EH (cell line): ENCODE measurements around the gene PGS1.

Experiments
- DNase-seq: peaks from one replicate; pipeline ENCODE4 v3.0.0-alpha.2; 2015; ENCODE audit warnings: low read depth

Gene PGS1

DNA sequence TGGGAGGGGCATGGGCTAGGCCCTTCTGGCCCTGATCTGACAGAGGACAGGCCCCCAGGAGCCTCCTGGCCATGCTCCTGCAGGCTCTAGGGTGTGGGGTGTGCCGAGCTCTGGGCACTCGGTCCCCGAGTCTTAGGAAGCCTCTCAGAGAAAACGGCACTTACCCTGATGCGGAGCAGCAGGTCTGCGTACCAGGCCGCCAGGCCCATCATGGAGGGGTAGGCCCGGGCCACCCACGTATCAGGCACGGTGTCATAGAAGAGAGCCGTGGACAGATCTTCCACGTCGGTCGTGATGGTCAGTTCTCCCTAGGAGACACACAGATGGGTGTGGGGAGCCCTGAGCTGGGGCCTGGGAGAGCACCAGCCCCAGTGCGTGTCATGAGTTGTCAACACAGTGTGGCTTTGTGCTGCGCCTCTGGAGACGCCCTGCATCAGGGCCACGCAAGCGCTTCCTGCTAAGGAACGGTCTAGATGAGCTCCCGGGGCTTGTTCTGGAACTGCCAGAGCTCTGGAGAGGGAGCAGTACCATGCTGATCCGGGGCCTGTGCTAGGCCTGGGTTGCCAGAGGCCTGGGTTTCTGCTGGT, 47.9 kb downstream of the PGS1 start:
- DNase-seq: no peak

DNA sequence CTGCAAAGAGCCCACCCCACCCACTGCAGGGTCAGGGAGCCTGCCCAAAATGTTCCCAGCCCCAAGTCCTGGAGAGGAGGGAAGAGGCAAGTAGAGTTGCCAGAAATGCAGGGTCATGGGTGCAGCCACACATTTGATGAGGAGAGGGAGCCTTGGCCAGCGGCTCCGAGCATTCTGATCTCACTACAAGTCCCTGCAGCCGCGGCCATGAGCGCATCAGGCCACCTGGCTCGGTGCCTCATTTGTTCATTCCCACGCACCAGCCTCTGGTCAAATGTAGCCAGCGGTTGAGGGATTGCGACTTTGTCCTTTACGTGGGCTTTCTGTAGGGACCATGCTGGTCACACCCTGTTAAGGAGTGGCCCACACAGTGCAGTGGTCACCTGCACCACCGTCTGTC, 48.7 kb downstream of the PGS1 start:
- DNase-seq: no peak

DNA sequence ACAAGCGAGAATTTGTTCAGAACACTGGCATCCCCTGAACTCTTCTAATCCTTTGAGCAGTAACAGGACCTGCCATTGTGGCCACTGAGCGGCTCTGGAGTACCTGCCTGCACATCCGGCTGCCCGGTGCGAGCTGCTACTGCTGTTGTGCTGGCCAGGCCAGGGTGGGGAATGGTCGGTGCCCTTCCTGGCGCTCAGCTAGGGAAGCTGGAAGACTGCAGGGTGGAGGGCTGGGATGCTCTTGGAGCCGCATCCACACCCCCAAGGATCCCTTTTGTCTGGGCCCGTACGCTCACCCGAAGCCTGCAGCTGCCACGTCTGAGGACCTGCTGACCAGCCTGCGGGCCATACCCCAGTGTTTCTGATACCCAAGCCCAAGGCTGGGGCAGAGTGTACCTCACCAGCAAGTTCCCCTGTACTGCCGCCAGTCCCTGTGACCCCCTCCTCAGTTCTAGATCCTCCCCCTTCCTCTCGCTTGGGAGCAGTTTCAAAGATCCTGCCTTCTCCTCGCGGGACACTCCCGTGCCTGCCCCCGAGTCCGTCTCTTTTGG, 49.7 kb downstream of the PGS1 start:
- no peak for DNase-seq

DNA sequence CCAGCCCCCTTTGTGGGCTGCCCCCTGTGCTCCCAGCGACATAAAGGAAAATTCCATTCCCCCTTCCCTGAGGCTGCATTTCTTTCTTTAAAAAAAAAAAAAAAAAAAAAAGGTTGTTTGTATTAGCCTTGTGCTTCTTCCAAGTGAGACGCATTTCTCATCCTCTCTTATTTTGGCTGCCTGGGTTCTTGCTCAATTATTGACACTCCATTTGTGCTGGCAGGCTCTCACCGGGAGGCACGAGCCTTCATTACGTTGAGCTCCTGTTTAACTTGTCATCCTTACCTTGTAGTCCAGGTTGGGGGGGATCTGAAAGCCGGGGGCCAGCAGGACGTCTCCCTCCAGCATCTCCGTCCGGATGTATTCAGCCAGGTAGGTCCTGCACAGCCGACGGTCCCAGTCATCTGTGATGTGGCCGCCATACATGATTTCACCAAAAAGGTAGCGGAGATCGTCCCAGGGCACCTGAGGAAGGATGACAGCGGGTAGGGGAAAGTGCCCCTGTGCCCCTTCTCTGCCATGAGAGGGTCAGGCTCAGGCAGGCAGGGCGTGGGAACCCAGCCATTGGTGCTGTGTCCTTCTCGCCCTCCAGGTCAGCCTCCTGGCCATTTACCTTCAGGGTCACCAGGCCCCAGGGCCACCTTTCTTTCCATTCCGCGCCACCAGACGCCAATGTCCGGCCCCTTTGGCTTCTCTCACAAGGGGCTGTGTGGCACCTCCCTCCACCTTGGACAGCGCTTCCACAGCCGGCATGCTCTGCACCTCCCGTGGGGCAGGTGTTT, 50.6 kb downstream of the PGS1 start:
- DNase-seq: no peak

DNA sequence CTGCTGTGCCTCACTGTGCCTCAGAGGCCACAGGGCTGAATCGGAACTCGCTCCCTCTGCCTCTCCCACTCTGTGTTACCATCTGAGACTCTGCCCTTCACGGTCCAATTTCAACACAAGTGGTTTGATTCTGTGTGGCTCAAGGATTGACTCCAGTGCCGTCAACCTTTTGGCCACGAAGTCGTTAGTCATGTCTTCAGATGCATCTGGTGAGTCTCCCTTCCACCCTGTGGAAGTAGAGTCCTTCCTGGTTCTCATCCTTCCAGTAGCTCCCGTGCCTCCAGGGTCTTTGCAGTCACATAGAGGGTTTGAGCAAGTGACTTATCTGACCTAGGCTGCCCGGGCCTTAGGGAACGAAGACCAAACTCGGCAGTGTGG, 51.2 kb downstream of the PGS1 start:
- no peak for DNase-seq

DNA sequence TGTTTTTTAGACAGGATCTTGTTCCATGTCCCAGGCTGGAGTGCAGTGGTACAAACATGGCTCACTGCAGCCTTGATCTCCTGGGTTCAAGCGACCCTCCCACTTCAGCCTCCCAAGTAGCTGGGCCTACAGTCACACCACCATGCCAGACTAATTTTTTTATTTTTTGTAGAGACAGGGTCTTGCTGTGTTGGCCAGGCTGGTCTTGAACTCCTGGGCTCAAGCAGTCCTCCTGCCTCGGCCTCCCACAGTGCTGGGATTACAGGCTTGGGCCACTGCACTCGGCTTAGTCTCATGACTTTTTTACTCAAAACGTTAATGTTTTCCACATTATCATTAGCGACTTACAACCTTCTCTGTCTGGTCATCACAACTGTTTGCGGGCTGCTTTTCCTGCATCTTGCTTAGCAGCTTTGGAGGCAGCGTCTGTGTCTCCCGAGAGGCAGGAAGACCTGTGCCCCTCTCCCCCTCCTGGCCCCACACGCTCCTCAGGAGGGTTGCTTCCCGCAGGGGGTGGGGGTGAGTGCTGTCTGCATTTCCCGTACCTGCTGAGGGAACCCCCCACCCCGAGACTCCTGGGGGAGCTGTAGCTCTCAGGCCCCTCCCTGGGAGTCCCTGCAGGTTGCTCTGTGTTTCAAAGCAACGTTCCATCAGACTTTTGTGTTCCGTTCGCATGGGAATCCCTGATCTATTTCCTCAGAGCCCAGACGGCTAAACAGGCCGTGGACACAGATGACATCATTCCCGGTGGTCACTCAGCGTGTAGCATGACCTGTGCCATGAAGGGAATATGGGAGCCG, 52.6 kb downstream of the PGS1 start:
- DNase-seq: no peak

DNA sequence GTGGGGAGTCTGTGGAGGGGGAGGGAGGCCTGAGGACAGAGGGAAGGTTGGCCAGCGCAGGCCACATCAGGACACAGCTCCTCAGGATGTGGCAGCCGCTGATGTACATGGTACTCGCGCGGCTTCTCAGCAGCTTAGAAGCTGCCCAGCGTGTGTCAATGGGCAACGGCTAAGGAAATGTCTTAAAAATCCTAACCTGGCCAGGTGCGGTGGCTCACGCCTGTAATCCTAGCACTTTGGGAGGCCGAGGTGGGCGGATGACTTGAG, 53.2 kb downstream of the PGS1 start:
- DNase-seq: no peak

DNA sequence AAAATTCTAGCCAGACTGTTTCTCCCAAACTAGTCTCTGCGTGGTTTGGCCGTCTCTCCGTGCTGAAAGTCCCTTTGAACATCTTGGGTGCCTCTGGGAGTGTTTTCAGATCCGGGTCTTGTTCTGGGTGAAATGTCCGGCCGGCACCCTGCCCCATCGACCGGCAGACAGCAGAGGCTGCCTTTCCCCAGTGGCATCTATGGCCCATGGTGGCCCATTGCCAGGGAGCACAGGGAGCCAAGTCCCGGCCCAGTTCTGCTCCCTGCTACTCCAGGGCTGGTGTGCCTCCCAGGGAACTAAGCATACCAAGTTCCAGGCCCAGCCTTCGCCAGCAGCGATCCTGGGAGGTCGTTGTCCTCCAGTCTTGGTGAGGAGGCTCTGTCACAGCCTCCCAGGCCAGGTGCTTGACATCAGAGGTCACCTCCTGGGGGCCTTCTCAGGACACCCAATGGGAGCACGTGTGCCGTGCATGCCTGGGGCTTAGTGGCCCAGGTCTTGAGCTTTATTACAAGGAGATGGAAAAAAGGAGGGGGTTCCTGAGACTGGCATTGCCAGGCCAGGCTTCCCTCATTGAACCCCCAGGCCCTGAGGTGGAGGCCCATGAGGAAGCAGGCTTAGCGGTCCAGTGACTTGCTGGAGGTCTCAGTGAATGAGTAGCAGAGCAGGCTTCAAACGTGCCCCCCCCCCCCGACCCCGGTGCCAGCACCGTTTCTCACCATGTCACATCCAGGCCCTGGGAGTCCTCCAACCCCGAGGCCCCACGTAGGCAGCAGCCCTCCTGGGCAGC, 54.0 kb downstream of the PGS1 start:
- DNase-seq: no peak

DNA sequence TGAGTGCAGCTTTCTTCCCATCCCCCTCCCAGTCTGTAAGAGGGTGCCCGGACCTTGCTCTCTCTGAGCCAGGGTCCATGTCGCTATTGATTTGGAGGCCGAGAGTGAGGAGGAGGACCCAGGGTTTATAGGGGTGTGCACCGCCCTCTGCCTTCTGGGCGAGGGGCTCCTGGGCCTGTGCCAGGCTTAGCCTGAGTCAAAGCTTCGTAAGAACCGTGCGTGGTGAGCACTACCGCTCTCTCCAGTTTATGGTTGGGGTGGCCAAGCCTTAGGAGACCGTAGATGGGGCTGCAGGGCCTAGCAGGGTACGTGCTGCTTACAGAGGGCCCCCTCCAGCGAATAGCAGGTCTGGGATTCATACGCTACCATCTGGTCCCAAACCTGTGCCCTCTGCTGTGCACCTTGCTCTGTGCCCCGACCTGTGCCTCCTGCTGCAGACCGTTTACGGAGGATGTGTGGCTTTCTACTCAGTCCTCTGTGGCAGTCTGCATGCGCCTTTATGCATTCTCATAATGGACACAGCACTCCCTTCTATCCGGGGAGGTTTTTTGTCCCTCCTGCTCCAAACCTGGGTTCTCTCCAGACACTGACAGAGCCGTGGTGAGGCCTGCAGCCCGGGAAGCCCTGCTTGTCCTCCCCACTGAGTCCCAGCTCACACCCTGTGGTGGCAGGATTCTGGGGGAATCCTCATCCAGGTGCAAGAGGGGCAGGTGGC, 54.7 kb downstream of the PGS1 start:
- DNase-seq: no peak

DNA sequence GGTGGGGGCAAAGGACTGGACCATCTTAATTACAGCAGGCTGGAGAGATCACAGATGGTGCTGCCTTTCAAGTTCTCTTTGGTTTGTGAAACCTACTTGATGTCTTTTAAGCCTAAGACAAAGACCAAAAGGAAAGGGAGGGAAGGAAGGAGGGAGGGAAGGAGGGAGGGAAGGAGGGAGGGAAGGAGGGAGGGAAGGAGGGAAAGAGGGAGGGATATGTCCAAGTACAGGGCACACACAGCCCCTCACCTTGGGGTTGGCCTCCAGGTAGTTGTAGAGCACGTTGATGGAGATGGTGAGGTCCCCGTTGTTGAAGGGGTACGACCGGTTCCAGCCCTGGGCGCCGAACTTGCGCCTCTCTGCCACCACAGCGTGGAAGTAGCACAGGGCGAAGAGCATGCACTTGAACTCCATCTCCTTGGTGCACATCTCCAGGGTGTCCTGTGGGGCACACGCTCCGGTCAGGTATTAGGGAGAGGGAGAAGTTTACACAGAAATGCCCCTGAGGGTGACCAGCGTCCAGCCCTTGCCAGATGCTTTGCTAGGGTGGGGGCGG, 55.4 kb downstream of the PGS1 start:
- no peak for DNase-seq

DNA sequence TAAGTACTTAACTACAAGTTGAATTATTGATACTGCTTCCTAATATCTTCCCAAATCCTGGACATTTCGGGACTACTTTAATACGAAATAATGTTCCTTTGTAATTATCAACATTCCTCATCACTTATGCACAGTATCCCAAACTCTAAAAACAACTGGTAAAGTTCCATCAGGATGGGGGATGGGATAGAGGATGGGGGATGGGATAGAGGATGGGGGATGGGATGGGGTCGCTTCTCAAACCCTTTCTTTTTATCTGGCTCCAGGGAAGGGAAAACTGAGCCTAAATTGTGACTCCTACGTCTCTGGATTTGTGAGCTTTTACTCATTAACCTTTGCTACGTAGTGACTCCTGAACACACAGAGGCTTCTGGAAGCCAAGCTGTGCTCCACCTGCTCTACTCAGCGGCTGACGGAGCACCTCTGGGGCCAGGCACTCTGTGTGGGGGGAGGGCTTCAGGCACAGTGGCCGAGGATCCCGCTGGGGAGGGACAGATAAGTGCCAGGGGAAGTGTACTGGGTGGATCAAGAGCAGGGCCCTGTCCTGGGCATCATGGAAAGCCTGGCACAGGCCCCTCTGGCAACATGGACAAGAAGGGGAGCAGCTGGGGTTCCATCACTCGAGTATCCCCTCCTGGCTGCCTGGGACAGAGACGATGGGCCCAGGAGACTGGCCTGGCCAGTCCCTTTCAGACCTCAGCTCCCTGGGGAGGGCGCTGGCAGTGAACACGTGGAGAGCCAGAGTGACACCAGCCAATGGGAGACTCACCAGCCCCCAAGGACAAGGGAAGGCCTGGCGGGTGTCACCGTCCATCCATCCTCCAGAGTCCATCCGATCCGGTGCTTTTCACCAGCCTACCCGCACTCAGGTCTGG, 56.2 kb downstream of the PGS1 start:
- DNase-seq: no peak

DNA sequence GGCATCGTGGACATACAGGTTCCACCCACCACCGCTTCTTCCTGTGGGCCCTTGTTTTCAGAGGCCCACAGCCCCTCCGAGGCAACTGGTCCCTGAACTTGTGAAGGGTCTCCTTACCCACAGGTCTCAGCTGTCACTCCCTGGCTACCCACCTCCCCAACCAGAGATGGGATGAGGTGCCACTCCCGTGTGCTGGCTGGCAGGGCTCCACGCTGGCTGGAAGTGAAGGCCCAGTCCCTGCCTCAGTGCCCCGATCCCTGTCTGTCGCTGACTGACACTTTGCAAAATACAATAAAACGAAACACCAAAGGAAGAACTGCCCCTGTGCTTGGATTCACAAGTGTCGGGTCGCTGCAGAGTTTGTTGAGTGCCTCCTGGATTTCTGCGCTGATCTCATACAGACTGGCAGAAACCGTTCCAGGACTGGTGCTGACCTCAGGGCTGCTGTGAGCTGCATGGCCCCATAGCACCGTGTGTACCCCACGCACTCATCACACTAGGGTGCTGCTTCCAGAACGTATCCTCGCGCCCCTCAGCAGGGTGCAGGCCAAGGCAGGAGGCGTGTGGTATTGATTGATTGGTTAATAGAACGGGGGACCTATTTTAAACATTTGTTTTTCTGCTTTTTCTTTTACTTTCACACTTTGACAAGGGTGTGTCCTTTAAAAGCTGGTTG, 57.0 kb downstream of the PGS1 start:
- DNase-seq: no peak

DNA sequence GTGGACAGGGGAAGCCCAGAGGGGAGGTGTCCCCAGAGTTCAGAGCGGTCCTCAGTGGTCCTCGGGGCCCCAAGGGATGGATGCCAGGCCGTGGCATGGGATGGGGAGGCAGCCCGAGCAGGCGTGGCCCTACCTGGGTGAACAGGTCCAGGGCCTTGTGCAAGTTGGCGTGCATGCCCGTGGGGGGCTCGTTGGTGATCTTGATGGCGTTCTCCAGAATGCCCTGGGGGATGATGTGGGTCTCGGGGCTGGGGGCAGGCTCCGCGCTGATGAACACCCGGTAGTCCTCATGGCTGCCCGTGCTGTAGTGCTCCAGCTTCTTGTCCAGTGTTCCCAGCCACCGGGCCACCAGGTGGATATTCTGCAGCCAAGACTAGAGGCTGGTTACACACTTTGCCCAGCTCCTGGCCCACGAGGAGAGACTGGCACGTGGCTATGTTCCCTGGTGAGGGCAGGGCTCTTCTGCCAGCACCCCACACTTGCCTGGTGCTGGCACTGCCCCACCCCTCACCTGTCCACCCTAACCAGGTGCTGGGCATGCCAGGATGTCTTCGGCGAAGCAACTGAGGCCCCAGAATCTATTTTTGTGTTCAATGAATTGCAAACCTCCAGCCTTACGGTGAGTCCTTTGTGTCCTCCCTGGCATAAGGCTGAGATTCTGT, 59.2 kb downstream of the PGS1 start:
- no peak for DNase-seq

DNA sequence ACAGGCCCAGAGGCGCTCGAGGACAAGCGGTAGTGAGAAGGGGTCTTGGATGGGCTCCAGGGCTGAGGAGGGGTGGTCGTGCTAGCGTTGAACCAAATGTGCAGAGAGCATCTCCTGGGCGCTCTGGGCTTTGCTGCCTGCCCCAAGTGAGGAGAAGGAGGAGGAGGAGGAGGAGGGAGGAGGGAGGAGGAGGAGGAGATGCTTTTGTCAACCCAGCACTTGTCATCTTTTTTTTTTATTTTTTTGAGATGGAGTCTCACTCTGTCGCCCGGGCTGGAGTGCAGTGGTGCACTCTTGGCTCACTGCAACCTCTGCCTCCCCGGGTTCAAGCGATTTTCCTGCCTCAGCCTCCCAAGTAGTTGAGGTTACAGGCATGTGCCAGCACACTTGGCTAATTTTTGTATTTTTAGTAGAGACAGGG, 59.8 kb downstream of the PGS1 start:
- DNase-seq: peak; percentile 13

DNA sequence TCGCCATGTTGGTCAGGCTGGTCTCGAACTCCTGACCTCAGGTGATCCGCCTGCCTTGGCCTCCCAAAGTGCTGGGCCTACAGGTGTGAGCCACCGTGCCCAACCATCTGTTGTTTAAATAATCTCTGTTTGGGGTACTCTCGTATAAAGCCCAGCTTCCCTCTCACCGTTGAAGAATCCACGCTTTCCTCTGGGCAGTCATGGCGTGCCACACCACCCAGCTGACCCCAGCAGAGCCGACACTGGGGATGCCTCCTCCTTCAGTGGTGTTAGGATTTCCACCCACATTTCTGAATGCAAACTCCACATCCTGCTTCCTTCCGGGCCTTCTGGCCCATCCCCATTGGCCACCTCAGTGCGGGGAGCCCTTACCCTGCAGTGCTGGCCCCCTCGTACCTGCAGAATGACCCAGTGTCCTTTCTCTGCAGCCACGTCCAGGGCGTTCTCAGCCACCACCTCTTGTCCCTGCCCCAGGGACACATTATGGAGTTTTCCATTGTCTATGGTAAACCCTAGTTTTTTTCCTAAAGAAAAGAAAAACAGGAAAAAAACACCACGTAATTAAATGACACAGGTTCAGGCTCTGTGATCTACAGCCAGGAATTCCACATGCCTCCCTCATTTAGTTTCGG, 60.4 kb downstream of the PGS1 start:
- DNase-seq: no peak

DNA sequence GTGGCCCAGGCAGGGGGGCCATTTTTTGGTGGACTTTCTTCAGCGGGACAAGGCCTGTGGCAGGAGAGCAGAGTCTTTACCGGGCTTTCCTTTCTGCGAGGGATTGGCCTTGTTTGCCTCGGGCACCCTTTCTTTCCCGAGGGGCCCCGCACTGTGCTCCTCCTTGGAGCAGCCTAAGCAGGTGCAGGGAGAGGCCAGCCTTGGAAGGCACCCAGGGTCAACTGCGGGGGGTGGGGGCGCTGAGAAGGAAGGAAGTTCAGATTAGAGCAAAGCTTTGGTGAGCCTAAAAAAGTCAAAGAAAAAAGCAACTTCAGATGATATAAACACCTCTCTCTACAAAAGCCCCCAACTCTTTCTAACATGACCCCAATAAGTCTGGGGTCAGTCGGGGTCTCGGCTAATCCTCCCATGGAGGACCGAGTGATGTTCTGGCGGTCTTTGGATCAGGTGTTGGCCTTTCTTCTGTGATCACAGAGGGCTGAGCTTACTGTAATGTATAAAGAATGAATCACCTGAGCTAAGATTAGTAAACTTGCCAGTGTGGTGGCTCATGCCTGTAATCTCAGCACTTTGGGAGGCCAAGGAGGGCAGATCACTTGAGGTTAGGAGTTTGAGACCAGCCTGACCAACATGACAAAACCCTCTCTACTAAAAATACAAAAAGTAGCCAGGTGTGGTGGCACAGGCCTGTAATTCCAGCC, 63.0 kb downstream of the PGS1 start:
- DNase-seq: no peak

DNA sequence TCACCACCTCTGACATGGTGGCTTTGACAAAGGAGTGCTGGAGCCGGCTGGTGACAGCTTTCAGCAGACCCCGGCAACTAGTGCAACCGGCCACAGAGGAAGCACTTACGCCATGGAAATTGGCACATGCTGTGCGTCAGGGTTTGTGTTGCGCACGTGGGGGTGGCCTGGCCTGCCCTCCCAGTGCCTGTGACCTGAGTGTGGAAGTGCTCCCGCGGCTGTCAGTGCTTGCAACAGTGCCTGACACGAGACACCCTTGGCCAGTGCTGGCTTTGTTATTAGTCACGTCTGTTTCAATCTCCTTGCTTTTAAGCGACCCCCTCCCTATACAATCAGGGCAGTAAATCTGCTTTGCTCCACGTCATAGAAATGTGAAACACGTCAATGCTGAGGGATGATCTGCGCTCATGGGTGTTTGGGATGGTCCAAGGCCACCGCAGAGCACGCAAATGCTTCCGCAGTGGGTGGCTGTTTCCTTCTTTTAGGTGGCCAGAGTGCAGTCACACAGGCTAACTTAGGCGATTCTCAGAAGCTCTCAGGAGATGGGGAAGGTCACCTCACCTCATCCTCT, 64.3 kb downstream of the PGS1 start:
- DNase-seq: peak; percentile 28

DNA sequence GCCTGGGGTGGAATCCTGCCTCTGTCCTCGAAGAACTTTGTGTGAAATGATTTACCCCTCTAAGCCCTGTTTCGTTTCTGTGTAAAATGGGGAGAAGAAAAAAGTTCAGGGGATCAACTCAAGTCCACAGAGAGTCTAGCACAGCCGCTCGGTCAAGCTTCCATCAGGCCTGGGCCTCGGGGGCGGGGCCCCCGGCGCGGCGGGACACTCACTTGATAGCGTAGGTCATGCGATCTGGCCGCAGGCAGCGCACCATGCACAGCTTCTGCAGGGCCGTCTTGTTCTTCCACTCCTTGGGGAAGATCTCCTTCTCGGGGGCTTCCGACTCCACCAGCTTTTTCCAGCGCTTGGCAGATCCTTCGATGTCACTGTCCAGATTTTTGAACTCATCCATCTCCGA, 65.9 kb downstream of the PGS1 start:
- DNase-seq: no peak
